ENCODE results near the gene SPTLC2. TPM values are rescaled to one million over a fixed set of nuclear protein-coding genes. Genes with fewer than 3 reads are reported as not detected.
A peak's percentile ranks its signal among the peaks of the same experiment; 100 is the strongest.

The SPTLC2 gene
- total RNA-seq, 4 donors from 2014 or later = 14.5 to 51.3 (median 35.8) TPM

DNA sequence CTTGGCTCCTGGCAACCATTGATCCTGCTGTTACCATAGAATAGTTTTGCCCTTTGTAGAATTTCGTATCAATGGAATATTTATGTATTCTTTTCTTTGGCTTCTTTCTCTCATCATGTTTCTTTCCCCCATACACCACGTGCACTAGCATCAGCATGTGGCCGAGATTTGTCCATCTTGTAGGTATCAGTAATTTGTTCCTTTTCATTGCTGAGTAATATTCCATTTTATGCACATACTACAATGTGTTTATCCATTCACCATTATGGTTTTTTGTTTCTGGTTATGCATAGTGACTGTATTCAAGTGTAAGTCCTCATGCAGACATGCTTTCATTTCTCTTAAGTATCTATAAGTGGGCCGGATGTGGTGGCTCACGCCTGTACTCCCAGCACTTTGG is 113.3 kb downstream of the SPTLC2 start:
- Histone ChIP-seq H3K9me3 (no peaks in the 10 kb centered on the region), H3K27ac (no peak overlapping the region), H3K4me3 (no peak overlapping the region), H3K36me3 (peaks cover 0 to 3% (median 0%) of the 10 kb centered on the region in 4 donors), H3K4me1 (peaks cover 0 to 16% (median 14%) of the 10 kb centered on the region in 4 donors), H3K27me3 (peaks cover 25% of the 10 kb centered on the region)
- in situ Hi-C loops (cut with MboI; ENCODE audit: low pct_ligation_motif_present in 1 of 4, low pct_unique_long_range_greater_than_20kb in 1 of 4, low sequenced_read_pairs in 3 of 4) = no loop called here
- no peak for DNase-seq
- no peak for TF ChIP-seq POLR2A (IDR thresholded peaks at IDR 0.05)
- TF ChIP-seq, protein P1, sequence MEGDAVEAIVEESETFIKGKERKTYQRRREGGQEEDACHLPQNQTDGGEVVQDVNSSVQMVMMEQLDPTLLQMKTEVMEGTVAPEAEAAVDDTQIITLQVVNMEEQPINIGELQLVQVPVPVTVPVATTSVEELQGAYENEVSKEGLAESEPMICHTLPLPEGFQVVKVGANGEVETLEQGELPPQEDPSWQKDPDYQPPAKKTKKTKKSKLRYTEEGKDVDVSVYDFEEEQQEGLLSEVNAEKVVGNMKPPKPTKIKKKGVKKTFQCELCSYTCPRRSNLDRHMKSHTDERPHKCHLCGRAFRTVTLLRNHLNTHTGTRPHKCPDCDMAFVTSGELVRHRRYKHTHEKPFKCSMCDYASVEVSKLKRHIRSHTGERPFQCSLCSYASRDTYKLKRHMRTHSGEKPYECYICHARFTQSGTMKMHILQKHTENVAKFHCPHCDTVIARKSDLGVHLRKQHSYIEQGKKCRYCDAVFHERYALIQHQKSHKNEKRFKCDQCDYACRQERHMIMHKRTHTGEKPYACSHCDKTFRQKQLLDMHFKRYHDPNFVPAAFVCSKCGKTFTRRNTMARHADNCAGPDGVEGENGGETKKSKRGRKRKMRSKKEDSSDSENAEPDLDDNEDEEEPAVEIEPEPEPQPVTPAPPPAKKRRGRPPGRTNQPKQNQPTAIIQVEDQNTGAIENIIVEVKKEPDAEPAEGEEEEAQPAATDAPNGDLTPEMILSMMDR (IDR thresholded peaks at IDR 0.05) = no peak
- no peak for TF ChIP-seq EP300 (IDR thresholded peaks at IDR 0.05; ENCODE audit: low read depth)
- no peak for TF ChIP-seq POLR2AphosphoS5 (IDR thresholded peaks at IDR 0.05)
- 94 to 100% methylated on average over 5 of the region's 5 CpGs for WGBS, 2 donors (ENCODE audit: low coverage in 1 of 2)
- intact Hi-C loops (cut with DNase I; ENCODE audit: low total_unique reads) = no loop called here

DNA sequence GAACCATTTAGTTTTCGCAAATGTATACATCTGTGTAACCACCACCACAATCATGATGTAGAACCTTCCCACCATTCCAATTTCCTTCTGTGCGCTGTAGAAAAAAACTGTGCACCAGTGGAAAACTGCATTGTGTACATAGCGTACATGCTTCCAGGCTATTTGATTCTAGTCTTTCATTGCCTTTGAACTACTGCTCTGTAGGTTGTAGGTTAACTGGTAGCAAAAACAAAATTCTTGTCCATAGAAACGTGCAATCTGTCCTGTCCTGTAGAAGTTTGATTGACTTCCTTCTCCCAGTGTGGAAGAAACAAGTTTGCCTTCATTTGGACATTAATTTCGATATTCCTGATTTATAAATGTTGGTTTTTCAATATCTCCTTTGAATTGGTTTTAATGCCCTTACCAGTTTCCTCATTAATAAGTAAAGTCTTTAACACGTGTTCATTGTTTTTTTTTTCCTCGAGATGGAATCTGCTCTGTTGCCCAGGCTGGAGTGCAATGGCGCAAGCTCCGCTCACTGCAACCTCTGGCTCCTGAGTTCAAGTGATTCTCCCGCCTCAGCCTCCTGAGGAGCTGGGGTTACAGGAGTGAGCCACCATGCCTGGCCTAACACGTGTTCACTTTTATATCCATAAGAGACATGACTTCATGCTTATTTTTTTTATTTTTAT is 114.2 kb downstream of the SPTLC2 start:
- Histone ChIP-seq H3K27ac (no peak overlapping the region), H3K36me3 (no peaks in the 10 kb centered on the region), H3K9me3 (no peaks in the 10 kb centered on the region), H3K4me3 (no peak overlapping the region), H3K4me1 (peaks cover 0 to 19% (median 18%) of the 10 kb centered on the region in 4 donors), H3K27me3 (peaks cover 34% of the 10 kb centered on the region)
- DNase-seq = no peak
- 58 to 71% methylated on average over 11 of the region's 11 CpGs for WGBS, 2 donors (ENCODE audit: low coverage in 1 of 2)
- TF ChIP-seq EP300 (IDR thresholded peaks at IDR 0.05; ENCODE audit: low read depth) = no peak
- peak in 1 of 3 donors; percentile 15 for TF ChIP-seq POLR2AphosphoS5 (IDR thresholded peaks at IDR 0.05)
- intact Hi-C loops (cut with DNase I; ENCODE audit: low total_unique reads) = no loop called here
- in situ Hi-C loops (cut with MboI; ENCODE audit: low pct_ligation_motif_present in 1 of 4, low pct_unique_long_range_greater_than_20kb in 1 of 4, low sequenced_read_pairs in 3 of 4) = no loop called here

DNA sequence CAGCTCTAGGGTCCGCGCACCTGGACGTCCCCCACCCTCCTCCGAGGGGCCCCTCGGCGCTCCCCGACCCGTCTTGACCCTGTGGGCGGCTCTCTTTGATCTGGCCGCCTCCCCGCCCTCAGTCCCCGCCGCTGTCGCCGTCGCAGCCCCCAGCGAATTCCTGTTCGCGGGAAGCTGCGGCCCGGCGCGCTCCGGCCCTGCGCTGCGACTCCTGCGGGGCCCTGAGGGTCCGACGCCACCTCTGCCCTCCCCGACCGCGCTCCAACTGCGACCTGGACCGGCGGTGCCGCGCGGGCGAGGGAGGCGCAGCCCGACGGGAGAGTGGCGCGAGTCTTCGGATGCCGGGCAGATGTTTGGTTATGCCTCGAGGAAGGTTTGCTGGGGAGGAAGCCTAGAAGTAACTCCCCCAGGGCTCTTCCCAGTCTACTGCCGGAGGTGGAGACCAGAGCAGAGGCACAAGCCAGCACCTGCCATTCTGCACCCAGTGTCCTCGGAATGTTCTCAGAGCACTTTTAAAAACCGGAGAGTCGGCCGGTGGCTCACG is 117.4 kb downstream of the SPTLC2 start:
- peak overlapping the region; percentile 15 to 69 (median 38) for H3K4me3 ChIP-seq
- in situ Hi-C loops (cut with MboI; ENCODE audit: low pct_ligation_motif_present in 1 of 4, low pct_unique_long_range_greater_than_20kb in 1 of 4, low sequenced_read_pairs in 3 of 4) = no loop called here
- no peak for DNase-seq
- intact Hi-C loops (cut with DNase I; ENCODE audit: low total_unique reads) = no loop called here
- no peaks in the 10 kb centered on the region for H3K36me3 ChIP-seq
- peaks cover 0 to 19% (median 18%) of the 10 kb centered on the region in 4 donors for H3K4me1 ChIP-seq
- H3K27ac ChIP-seq = no peak overlapping the region
- no peak for TF ChIP-seq EP300 (IDR thresholded peaks at IDR 0.05; ENCODE audit: low read depth)
- TF ChIP-seq, protein P1 (IDR thresholded peaks at IDR 0.05) = no peak
- TF ChIP-seq POLR2AphosphoS5 (IDR thresholded peaks at IDR 0.05) = no peak
- TF ChIP-seq POLR2A (IDR thresholded peaks at IDR 0.05) = no peak
- no peaks in the 10 kb centered on the region for H3K9me3 ChIP-seq
- WGBS, 2 donors (ENCODE audit: low coverage in 1 of 2) = 4 to 24% methylated on average over 5 to 49 of the region's 53 CpGs
- H3K27me3 ChIP-seq = peaks cover 39% of the 10 kb centered on the region

DNA sequence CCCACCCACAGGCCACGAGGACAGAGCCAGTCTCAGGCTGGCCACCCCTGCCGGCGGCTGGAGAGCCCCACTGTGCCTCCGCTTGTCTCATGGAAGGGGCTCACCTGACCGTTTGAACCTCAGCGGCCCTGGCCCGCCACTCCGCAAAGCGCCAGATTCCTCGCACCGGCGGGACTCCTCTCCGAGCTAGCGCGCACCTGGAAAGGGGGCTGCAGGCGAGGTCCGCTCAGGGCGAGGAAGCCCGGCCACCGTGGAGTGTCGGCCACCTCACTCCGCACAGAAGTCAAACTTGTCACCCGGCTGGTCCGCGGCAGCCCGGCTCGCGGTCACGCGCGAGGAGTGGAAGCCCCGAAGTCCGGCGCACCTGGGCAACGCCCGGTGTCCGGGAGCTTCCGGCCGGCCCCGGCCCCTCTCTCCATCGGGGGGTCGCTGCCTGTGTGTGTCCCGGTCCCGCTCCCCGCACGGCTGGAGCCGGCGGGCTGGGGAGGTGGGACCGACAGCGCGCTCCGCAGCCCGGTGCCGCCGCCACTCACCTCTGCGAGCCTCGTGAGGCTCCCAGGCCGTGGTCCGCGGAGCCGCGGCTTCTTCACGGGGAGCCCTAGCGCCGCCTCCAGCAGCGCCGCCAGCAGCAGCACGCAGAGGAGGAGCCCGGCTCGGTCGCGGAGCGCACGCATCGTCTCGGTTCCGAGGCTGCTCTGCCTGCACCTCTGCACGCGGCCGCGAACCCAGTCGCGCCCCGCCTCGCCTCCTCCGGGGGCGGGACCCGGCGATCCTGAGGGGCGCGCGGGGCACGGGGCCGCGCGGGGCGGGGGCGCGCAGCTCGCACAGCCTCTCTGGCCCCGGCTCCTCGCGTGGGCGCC is 118.1 kb downstream of the SPTLC2 start, which contains the start of gene ISM2:
Gene ISM2 (minus strand): TSS at position 697 of the 860 bp plus-strand sequence. CDS start 23 bp downstream, at position 674.
- Histone ChIP-seq H3K27ac (no peak within 1 kb of the TSS), H3K4me3 (peak within 1 kb of the TSS; percentile 15 to 69 (median 38)), H3K9me3 (no peaks in the 10 kb centered on the region), H3K27me3 (peaks cover 39% of the 10 kb centered on the region), H3K36me3 (no peaks in the 10 kb centered on the region), H3K4me1 (peaks cover 0 to 19% (median 18%) of the 10 kb centered on the region in 4 donors)
- WGBS, 2 donors (ENCODE audit: low coverage in 1 of 2) = 0% methylated on average over 69 of the region's 104 CpGs; no CpG with 5 or more reads in 1 of the 2 donors
- in situ Hi-C loops (cut with MboI; ENCODE audit: low pct_ligation_motif_present in 1 of 4, low pct_unique_long_range_greater_than_20kb in 1 of 4, low sequenced_read_pairs in 3 of 4) = no loop called here
- intact Hi-C loops (cut with DNase I; ENCODE audit: low total_unique reads) = no loop called here
- DNase-seq = peak; percentile 28
- TF ChIP-seq, protein P1 (IDR thresholded peaks at IDR 0.05) = no peak
- no peak for TF ChIP-seq POLR2AphosphoS5 (IDR thresholded peaks at IDR 0.05)
- no peak for TF ChIP-seq POLR2A (IDR thresholded peaks at IDR 0.05)
- TF ChIP-seq EP300 (IDR thresholded peaks at IDR 0.05; ENCODE audit: low read depth) = no peak
